Activated CD4-positive, alpha-beta memory T cell treated with anti-CD3 and anti-CD28 coated beads, Interleukin-2, amount 10 ng/mL, durations not matched to agents 7 days and 5 days (primary cell): ENCODE data around the gene FBXW10. TPM values are rescaled to one million over a fixed set of nuclear protein-coding genes. Genes with fewer than 3 reads are reported as not detected.
"Not testable (repeated sequence)": the region's sequence is repeated elsewhere in the genome, so short reads cannot be mapped to it uniquely, and the experiment has no call there.

Experiments used
- CTCF ChIA-PET: fragments of 350-600 bp; sonication (Branson Sonifier 250); formaldehyde crosslinking; loops from one replicate; lab custom pipeline; 2021; ENCODE audit warnings: antibody characterized with exemption, inconsistent platforms; lab: Charles Lee
- POLR2A ChIA-PET: fragments of 350-600 bp; sonication (Branson Sonifier 250); formaldehyde crosslinking; loops from one replicate; lab custom pipeline; 2021; ENCODE audit warnings: antibody characterized with exemption; lab: Charles Lee
- DNase-seq: peaks from one replicate; pipeline ENCODE4 v3.0.0-alpha.2; 2020
- H3K27ac Mint-ChIP-seq: one replicate; pipeline ENCODE4 v1.8.0; 2021; ENCODE audit warnings: mild to moderate bottlenecking, mixed read lengths
- H3K27me3 Mint-ChIP-seq: one replicate; pipeline ENCODE4 v1.8.0; 2021; ENCODE audit warnings: mixed read lengths
- H3K36me3 Mint-ChIP-seq: one replicate; pipeline ENCODE4 v1.8.0; 2021; ENCODE audit warnings: low read depth, mixed read lengths
- H3K4me1 Mint-ChIP-seq: one replicate; pipeline ENCODE4 v1.8.0; 2021; ENCODE audit warnings: mixed read lengths
- H3K4me3 Mint-ChIP-seq: one replicate; pipeline ENCODE4 v1.8.0; 2021; ENCODE audit warnings: mild to moderate bottlenecking, mixed read lengths
- H3K9me3 Mint-ChIP-seq: one replicate; pipeline ENCODE4 v1.8.0; 2021; ENCODE audit warnings: mixed read lengths
- total RNA-seq, 2 experiments: library from RNA; stranded (reverse); gene quantifications; one replicate each; pipeline ENCODE4 v1.2.3, GENCODE V29; 2021

Gene FBXW10
- total RNA-seq, 2 experiments from 2014 or later: not detected

DNA sequence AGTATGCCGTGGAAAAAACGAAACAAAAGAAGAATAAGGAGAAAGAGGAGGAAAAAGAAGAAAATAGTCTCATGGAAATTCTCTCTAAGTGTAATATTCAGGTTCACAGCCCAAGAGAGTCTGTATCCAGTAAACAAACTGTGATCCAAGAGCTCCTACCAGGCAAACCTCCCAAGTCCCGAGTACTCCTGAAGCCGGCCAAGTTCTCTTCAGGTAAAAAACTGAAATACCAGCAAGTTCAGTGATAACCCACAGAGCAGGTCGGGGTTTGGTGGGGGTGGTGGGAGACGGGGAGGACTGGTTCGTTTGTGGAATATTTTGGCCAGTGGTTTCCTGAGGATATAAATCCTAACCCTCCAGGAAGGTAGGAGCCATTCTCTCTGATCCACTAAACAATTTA lies 28.6 kb downstream of the FBXW10 start:
- CTCF ChIA-PET: no interaction called here
- Mint-ChIP-seq H3K9me3 (no peaks in the 10 kb centered on the region), H3K4me1 (no peaks in the 10 kb centered on the region), H3K27ac (no peak overlapping the region), H3K36me3 (no peaks in the 10 kb centered on the region), H3K4me3 (no peak overlapping the region), H3K27me3 (peaks cover 13% of the 10 kb centered on the region)
- no peak for DNase-seq
- POLR2A ChIA-PET: no interaction called here

DNA sequence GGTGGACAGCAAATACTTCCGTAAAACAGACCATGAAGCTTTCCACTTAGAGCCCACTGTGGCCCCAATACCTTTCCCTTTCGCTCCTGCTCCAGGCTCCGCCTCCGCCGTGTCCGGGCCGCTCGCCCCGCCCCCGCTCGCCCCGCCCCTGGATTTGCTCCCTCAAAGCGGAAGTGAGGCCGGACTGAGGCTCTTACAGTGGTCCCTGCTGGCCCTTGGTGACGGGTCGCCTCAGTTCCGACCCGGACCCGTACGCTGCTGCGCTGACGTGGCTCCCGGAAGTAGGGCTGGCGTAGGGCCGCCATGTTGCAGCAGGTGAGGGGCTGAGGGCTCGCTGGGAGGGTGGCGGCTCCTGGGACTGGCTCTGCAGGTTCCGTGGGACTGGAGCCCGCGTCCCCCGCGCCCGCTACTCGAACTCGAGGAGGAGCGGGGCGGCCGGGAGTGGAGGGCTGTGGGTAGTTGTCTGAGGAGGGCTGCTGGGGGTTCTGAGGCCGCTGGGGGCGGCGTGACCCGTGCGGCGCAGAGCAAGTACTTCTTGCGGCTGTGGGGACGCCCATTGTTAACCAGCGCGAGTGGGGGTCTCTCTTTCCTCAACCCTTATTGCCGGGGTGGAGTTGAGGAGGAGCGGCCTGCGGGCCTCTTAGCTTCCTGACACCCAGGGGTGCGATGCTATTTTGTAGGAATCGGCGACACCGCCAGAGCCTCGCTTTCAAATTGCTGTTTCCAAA lies 37.3 kb downstream of the FBXW10 start, which contains the start of gene TVP23B:
TSS of gene TVP23B (plus strand) at position 193 of the 728 bp plus-strand sequence. CDS start at position 304, 111 bp downstream.
- Mint-ChIP-seq H3K27ac (peak within 1 kb of the TSS; percentile 91), H3K4me3 (peak within 1 kb of the TSS; percentile 90), H3K4me1 (peaks cover 24% of the 10 kb centered on the region), H3K36me3 (peaks cover 13% of the 10 kb centered on the region)
- POLR2A ChIA-PET, H3K27me3 Mint-ChIP-seq, H3K9me3 Mint-ChIP-seq: not testable (repeated sequence)
- CTCF ChIA-PET: interaction anchor here (0.7 kb wide), 1 partner anchor 155 kb away, joined by 5 read pairs; no protein-coding TSS in a partner anchor
- DNase-seq: peak; percentile 98

DNA sequence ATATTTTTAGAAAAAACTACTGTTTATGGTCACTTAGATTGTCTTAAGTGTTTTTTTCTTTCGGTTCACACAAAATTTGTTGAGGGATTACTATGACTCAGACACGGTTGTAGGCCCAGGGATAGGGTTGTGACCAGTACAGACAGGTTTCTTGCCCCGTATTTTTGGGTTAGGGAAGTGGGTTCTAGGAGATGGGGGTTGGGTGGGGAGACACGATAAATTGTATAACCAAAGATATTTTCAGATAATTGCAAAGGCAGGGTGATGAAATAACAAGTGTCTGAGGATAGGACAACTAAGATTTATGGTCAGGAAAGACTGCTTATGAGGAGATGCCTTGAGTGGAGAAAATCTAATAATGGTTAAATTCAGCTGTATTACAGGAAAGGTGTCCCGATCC lies 38.0 kb downstream of the FBXW10 start:
- peak overlapping the region; percentile 73 for H3K4me3 Mint-ChIP-seq
- H3K4me1 Mint-ChIP-seq: peaks cover 24% of the 10 kb centered on the region
- CTCF ChIA-PET, H3K9me3 Mint-ChIP-seq, DNase-seq, H3K27me3 Mint-ChIP-seq, POLR2A ChIA-PET: not testable (repeated sequence)
- H3K36me3 Mint-ChIP-seq: peaks cover 13% of the 10 kb centered on the region
- H3K27ac Mint-ChIP-seq: peak overlapping the region; percentile 73

DNA sequence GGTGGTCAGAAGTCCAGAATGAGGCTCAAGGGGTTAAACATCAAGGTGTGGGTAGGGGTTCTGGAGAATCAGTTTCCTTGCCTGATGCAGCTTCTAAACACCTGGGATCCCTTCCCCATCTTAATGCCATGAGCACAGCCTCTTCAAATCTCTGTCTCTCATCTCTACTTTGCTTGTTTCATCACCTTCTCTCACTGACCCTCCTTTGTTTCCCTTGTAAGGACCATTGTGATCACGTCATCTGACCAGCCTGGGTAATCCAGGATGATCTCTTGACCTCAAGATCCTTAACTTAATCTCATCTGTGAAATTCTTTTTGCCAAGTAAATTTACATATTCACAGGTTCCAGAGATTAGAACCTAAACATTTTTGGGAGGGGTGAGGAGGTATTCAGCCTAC lies 42.1 kb downstream of the FBXW10 start:
- peaks cover 29% of the 10 kb centered on the region for H3K4me1 Mint-ChIP-seq
- H3K27ac Mint-ChIP-seq, POLR2A ChIA-PET, H3K9me3 Mint-ChIP-seq, CTCF ChIA-PET, H3K27me3 Mint-ChIP-seq, H3K4me3 Mint-ChIP-seq, DNase-seq: not testable (repeated sequence)
- peaks cover 23% of the 10 kb centered on the region for H3K36me3 Mint-ChIP-seq

DNA sequence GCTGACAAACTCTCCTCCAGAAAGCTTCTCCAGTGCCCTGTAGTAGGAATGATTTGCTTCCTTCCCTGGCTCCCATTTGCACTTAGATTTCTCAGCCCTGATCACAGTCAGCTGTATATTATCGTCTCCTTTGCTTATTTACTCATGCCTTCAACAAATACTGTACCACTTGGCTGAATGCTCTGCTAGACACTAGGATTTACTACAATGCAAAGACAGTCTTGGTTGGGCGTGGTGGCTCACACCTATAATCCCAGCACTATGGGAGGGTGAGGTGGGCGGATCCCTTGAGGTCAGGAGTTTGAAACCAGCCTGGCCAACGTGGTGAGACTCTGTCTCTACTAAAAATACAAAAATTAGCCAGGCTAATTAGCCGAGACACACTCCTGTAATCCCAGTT lies 43.0 kb downstream of the FBXW10 start:
- H3K36me3 Mint-ChIP-seq: peaks cover 26% of the 10 kb centered on the region
- CTCF ChIA-PET, POLR2A ChIA-PET: not testable (repeated sequence)

DNA sequence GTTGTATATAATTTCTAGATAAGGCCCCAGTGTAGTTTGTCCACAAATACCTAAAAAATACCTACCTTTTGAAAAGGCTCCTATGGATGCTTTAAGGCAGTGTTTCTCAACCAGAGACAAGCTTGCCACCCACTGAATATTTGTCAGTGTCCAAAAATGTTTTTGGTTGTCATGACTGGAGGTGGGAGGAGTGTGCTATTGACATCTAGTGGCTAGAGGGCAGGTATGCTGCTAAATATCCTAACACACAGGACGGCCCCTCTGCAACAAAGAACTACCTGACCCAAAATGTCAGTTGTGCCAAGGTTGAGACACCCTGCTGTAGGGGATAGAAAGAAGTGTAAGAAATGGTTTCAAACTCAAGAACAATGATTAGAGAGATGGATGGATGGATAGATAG lies 47.5 kb downstream of the FBXW10 start:
- Mint-ChIP-seq H3K4me1 (peaks cover 14% of the 10 kb centered on the region), H3K36me3 (peaks cover 23% of the 10 kb centered on the region)
- H3K4me3 Mint-ChIP-seq, H3K9me3 Mint-ChIP-seq, DNase-seq, H3K27ac Mint-ChIP-seq, POLR2A ChIA-PET, CTCF ChIA-PET, H3K27me3 Mint-ChIP-seq: not testable (repeated sequence)

More for the DNA sequence above, 43.0 kb downstream of the FBXW10 start:
- DNase-seq, H3K4me3 Mint-ChIP-seq, H3K27ac Mint-ChIP-seq, H3K9me3 Mint-ChIP-seq, H3K27me3 Mint-ChIP-seq: not testable (repeated sequence)
- peaks cover 27% of the 10 kb centered on the region for H3K4me1 Mint-ChIP-seq

DNA sequence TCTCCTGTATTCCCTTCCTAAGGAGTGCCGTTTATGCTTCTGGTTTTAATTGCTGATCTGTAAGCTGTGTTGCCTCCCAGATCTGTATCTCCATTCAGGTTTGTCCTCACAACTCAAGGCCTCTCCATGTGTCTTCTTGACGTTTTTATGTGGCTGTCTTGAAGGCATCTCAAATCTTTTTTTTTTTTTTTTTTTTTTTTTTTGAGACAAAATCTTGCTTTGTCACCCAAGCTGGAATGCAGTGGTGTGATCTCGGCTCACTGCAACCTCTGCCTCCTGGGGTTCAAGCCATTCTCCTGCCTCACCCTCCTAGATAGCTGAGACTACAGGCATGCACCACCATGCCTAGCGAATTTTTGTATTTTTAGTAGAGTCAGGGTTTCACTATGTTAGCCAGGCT lies 51.0 kb downstream of the FBXW10 start:
- H3K27ac Mint-ChIP-seq, CTCF ChIA-PET, POLR2A ChIA-PET, H3K4me3 Mint-ChIP-seq, H3K9me3 Mint-ChIP-seq, H3K4me1 Mint-ChIP-seq, H3K27me3 Mint-ChIP-seq, DNase-seq: not testable (repeated sequence)
- H3K36me3 Mint-ChIP-seq: peaks cover 28% of the 10 kb centered on the region

DNA sequence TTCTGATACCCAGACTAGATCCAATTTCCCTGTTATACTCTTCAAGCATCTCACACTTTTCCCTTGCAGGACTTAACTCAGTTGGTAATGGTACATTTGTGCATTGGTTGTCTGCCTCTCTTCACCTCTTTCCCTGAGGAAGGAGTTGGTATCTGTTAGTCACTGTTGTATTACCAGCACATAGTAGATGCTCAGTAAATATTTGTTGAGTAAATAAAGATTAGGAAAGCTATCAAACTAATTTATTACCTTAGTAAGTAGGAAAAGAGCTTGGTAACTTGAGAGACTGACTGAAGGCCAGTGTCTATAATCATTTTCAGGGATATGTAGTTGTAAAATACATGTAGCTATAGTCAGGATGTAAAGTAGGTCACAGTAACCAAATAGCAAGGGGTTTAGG lies 53.0 kb downstream of the FBXW10 start:
- H3K4me1 Mint-ChIP-seq, H3K27me3 Mint-ChIP-seq, H3K27ac Mint-ChIP-seq, H3K9me3 Mint-ChIP-seq, CTCF ChIA-PET, DNase-seq, POLR2A ChIA-PET, H3K4me3 Mint-ChIP-seq: not testable (repeated sequence)
- peaks cover 35% of the 10 kb centered on the region for H3K36me3 Mint-ChIP-seq

DNA sequence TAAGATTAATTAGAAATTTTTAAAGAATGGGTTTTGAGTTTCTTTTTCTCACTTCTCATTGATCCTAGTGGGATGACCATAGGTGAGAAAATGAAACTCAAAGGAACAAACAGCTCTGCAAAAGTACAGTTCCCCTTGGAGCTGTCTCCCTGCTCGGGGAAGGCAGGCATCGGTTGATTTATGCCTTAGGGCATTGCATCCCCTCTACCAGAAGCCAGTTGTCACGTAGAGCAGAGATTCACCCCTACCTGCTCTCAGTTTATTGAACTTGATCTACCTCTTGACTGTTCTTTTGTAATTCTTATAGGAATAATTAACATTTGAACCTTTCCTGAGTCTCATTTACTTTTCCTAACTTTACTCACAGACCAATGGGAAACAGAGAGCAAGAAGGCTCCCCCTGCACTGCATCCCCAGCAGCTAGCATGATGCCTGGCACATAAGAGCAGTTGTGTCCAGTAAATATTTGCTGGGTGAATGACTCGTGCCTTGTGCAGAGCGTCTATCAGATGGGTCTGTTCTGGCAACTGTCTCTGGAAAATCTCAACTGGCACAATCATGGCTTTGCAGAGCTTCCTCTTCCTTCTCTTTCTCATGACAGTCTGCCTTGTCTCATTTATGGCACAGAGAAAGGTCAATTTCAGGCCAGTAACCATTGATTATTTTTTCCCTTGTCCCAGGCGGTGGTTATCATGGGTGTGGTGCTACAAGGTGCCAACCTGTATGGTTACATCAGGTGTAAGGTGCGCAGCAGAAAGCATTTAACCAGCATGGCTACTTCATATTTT lies 59.8 kb downstream of the FBXW10 start:
- POLR2A ChIA-PET, H3K4me3 Mint-ChIP-seq: not testable (repeated sequence)

DNA sequence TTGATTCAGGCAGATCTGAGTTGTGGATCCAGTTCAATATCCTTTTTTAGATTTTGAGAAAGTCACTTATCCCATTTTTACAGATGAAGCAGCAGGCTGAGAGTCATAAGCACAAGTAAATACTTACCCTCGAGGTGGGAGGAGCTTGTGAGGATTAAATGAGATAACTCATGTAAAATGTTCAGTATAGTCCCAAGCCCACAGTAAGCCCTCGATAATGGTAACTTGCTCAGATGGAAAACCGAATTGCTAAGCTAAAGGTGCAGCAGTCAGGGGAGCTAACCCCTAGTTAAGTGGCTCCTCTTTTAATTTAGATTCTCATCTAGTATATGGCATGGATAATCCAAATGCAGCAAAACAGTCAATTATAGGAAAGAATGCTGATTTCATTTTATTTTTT lies 72.1 kb downstream of the FBXW10 start:
- DNase-seq, H3K9me3 Mint-ChIP-seq, POLR2A ChIA-PET, CTCF ChIA-PET, H3K27ac Mint-ChIP-seq, H3K36me3 Mint-ChIP-seq, H3K4me3 Mint-ChIP-seq, H3K4me1 Mint-ChIP-seq: not testable (repeated sequence)
- peaks cover 11% of the 10 kb centered on the region for H3K27me3 Mint-ChIP-seq

More for the DNA sequence above, 59.8 kb downstream of the FBXW10 start:
- DNase-seq, CTCF ChIA-PET, H3K27ac Mint-ChIP-seq, H3K27me3 Mint-ChIP-seq, H3K9me3 Mint-ChIP-seq, H3K4me1 Mint-ChIP-seq: not testable (repeated sequence)
- peaks cover 30% of the 10 kb centered on the region for H3K36me3 Mint-ChIP-seq

DNA sequence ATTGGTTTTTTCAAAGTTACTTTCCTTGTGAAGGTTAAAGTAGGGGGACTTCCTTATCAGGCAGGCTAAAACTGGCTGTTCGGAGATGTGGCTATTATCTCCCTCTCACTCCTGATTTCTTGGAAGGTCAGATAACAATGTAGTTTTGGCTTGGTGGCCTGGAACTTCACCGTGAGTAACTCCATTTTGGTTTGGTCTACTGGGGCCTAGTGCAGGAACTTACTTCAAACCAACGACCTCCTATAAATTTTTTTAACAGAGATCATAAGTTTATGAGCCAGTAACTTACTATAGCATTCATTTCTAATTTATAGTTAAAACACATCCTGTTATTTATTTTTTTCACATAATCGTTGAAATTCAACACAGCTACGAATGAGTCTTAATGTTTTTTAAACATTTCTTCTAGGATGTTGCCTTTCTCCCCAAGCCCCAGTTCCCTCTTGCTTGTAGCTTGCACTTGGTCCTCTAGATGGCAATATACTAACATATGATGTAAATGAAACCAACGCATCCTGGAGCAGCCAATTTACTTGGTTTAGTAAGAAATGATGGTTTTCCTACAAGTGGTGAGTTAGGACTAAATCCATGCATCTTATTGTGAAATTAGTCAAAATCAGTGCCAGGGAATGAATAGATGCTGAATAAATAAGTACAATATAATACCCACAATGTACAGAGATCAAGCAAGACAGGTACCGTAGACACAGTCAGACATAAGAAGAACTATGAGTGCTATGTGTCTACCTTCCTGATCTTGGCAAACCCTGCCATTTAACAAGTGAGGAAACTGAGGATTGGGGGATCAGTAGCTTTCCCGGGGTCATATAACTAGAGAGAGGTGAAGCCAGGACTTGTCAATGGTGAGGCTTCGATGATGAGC lies 72.9 kb downstream of the FBXW10 start:
- H3K27ac Mint-ChIP-seq, H3K4me1 Mint-ChIP-seq, H3K9me3 Mint-ChIP-seq, H3K36me3 Mint-ChIP-seq, H3K4me3 Mint-ChIP-seq, POLR2A ChIA-PET: not testable (repeated sequence)
- peaks cover 16% of the 10 kb centered on the region for H3K27me3 Mint-ChIP-seq
- DNase-seq: peak; percentile 38
- CTCF ChIA-PET: interaction anchor here (1.0 to 1.1 kb wide), 2 partner anchors 39 to 138 kb away, joined by 3 read pairs; no protein-coding TSS in a partner anchor

DNA sequence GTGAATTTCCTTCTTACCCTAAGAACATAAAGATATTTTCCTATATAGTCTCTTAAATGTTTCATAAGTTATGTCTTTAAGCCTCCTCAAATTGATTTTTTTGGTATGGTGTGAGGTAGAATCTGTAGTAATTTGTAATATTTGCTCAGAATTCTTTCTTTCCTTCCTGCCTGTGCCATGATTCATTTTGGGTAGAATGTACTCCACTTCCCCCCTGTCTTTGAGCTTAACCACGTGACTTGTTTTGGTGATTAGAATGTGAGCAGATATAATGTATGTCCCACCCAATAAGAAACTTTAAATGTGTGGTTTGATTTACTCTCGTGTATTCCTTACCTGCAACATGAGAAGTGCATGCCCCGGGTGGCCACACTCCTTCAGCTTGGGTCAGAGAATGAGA lies 77.6 kb downstream of the FBXW10 start:
- H3K27me3 Mint-ChIP-seq: peaks cover 24% of the 10 kb centered on the region
- H3K9me3 Mint-ChIP-seq, DNase-seq, H3K36me3 Mint-ChIP-seq, POLR2A ChIA-PET, H3K27ac Mint-ChIP-seq, H3K4me3 Mint-ChIP-seq, CTCF ChIA-PET, H3K4me1 Mint-ChIP-seq: not testable (repeated sequence)

DNA sequence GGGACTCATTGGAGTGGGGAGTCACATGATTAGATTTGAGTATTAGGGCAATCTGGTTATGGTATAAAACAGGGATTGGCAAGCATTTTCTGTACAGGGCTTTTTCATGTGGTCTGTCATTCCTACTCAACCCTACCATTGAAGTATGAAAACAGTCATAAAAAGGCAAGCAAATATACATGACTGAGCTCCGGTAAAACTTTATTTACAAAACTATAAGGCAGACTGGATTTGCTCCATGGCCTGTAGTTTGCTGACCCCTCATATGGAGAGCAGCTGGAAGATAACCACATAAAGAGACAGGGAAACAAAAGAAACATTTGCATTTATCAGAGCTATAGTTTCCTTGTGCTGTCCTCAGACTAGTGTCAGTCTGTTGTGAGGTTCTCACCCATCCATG lies 83.8 kb downstream of the FBXW10 start:
- H3K9me3 Mint-ChIP-seq, CTCF ChIA-PET, H3K4me1 Mint-ChIP-seq, DNase-seq, H3K4me3 Mint-ChIP-seq, H3K27ac Mint-ChIP-seq, POLR2A ChIA-PET, H3K36me3 Mint-ChIP-seq, H3K27me3 Mint-ChIP-seq: not testable (repeated sequence)
